Epithelial cell of proximal tubule (primary cell): Measurements from ENCODE around the gene KLK11. TPM values are rescaled to one million over a fixed set of nuclear protein-coding genes. Genes with fewer than 3 reads are reported as not detected.

Source experiments
- DNase-seq: peaks from one replicate; pipeline ENCODE4 v3.0.0-alpha.2; 2011; ENCODE audit warnings: low read depth
- H3K4me3 ChIP-seq: 2 replicates; pipeline ENCODE4 v1.5.1; 2011; ENCODE audit warnings: low read depth, mild to moderate bottlenecking, low read length
- CTCF ChIP-seq: conservative IDR thresholded peaks from 2 replicates; pipeline ENCODE4 v1.5.1; 2012; ENCODE audit warnings: low read depth, mild to moderate bottlenecking, low read length
- total RNA-seq: library from RNA; depleted of rRNA; stranded (reverse); fragments of >200 nt; gene quantifications from 2 replicates; pipeline ENCODE4 v1.2.3, GENCODE V29; 2015

The KLK11 gene
- total RNA-seq, 1 donor from 2014 or later, result not detected

GRCh38 chr19:50982186-50982585 is 44.2 kb downstream of the KLK11 start:
- H3K4me3 ChIP-seq, result no peak overlapping the region
- TF ChIP-seq CTCF, result no peak
- no peak for DNase-seq

- TF ChIP-seq CTCF, result no peak
- H3K4me3 ChIP-seq, result no peak overlapping the region
- DNase-seq, result no peak
Observed at GRCh38 chr19:50981587-50982146, 44.7 kb downstream of the KLK11 start.

- no peak for TF ChIP-seq CTCF
- no peak overlapping the region for H3K4me3 ChIP-seq
- DNase-seq, result no peak
Observed at GRCh38 chr19:50980208-50980607, 46.2 kb downstream of the KLK11 start.

GRCh38 chr19:50979758-50980157 is 46.7 kb downstream of the KLK11 start:
- H3K4me3 ChIP-seq, result no peak overlapping the region
- DNase-seq, result no peak
- no peak for TF ChIP-seq CTCF

- DNase-seq, result no peak
- no peak for TF ChIP-seq CTCF
- no peak overlapping the region for H3K4me3 ChIP-seq
Observed at GRCh38 chr19:50978772-50979390, 47.5 kb downstream of the KLK11 start.

GRCh38 chr19:50977626-50978025 is 48.8 kb downstream of the KLK11 start:
- no peak for TF ChIP-seq CTCF
- DNase-seq, result no peak
- H3K4me3 ChIP-seq, result no peak overlapping the region

- TF ChIP-seq CTCF, result no peak
- no peak for DNase-seq
Observed at GRCh38 chr19:50975766-50976165, 50.6 kb downstream of the KLK11 start.

More at GRCh38 chr19:50975766-50976165, 50.6 kb downstream of the KLK11 start:
- no peak overlapping the region for H3K4me3 ChIP-seq
